ENCODE data around the gene HOXA2.

The HOXA2 gene

DNA sequence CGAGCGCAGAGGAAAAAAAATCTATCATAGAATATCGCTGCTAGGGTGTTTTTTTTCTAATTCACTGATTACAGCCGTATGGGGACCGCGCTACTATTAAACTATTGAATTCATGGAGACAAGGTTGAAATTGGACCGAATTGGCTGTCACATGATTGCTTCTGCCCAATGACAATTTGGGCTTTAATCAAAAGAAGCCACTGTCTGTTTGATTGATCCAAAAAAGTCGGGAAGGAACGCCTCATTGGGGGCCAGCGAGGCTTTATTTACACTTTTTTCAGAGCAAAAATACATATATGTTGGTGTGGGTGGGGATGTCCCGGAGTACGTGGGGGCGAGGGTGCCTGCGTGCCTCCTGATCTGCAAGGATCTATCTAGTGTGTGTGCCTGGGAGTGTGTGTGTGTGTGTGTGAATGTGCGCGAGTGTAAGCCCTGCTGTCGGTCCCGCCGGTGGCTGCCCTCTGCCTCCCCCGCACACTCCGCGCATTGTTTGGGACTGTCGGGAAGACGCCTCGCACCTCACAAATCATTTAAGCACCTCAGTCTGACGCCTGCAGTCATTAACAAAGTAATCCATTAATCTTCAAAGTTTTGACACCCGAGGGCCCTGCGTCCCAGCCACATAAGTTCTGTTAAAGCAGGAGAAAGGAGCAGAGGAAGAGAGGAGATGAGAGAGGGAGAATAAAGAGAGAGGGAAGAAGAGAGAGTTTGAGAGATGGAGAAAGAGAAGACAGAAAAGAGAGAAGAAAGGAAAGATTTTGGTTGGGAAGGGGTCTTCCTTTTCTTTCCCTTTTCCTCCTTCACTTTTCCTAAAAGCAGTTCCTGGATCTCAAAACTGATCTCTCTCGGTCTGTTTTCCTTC is at the start of gene HOXA2:
HOXA2 (minus strand) TSS at position 103 of the 862 bp plus-strand sequence. CDS start 183 bp downstream, outside the sequence.
- DNase-seq (ENCODE audit: low spot score in 2 of 2) (no peak), ATAC-seq (peak; percentile 37)
- Mint-ChIP-seq H3K36me3 (peaks cover 23% of the 10 kb centered on the region), H3K4me1 (peaks cover 46% of the 10 kb centered on the region), H3K4me3 (peak within 1 kb of the TSS; percentile 59), H3K9me3 (no peaks in the 10 kb centered on the region), H3K27ac (no peak within 1 kb of the TSS)

DNA sequence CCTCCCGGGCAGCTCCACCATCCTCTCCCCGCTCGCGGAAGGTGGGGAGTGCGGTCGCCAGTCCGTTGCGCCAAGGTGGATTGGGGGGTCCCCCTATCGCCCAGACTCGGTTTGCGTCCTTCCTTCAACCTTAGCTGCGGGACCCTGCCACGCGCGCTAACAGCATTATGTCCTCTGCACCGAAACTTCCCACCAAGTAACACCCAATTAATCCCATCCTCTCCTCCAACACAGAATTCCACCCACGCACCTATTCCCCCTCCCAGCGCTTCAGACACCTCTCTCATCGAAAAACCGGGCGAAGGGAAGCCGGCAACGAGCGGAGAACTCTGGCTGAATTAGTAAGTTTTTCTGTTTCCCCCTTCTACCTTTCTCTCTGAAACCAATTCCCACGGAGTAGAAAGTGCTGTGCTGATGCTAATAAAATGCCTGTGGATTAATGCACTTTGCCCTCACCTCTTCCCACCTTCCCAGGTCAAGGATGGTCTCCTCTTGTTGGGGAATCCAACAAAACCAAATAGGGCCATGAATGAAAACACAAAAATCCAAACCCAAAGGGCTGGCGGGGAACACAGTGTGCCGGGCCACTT is 49.0 kb upstream of the HOXA2 start:
- H3K9me3 Mint-ChIP-seq = no peaks in the 10 kb centered on the region
- DNase-seq (ENCODE audit: low spot score in 2 of 2) = no peak
- H3K4me1 Mint-ChIP-seq = peaks cover 51% of the 10 kb centered on the region
- H3K36me3 Mint-ChIP-seq = peaks cover 12% of the 10 kb centered on the region
- peak overlapping the region; percentile 77 for H3K4me3 Mint-ChIP-seq
- H3K27ac Mint-ChIP-seq = no peak overlapping the region
- ATAC-seq = no peak

DNA sequence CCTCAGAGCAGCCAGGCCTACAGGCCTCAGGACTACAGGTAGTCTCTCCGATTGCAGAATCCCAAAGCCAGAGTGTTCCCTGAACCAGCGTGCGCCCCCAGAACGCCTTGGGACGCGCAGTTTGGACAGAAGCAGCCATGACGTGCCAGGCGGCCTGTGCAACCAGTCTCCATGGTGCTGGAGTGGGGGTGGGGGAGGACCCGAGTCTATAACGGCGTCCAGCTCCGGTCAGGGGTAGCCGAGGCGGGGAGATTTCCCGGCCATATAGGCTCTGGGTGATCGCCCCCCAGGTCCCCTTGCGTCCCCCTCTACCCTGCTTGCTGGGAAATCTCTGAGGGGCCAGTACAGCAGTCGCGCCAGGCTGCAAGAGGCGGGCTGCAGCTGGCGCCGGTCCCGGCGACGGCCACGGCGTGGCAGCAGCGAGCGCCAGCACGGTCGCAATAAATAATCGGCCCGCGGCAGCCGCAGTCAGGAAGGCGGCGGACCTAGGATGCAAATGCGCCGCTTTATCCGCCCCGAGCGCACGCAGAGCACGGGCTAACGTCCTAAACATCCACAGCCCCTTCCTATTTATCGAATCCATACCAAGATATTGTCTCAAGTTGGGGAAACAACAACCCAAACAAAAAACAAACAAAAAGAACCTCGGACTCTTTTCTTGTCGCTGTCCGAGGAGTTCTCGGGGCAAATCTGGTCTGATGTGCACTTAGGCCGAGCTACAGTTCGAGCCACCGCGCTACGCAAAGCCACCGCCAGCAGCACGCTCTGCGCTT is 48.3 kb upstream of the HOXA2 start:
- Mint-ChIP-seq H3K4me1 (peaks cover 44% of the 10 kb centered on the region), H3K36me3 (peaks cover 6% of the 10 kb centered on the region), H3K27ac (no peak overlapping the region), H3K9me3 (no peaks in the 10 kb centered on the region), H3K4me3 (peak overlapping the region; percentile 77)
- peak; percentile 57 to 79 for DNase-seq (ENCODE audit: low spot score in 2 of 2)
- ATAC-seq = peak; percentile 88

DNA sequence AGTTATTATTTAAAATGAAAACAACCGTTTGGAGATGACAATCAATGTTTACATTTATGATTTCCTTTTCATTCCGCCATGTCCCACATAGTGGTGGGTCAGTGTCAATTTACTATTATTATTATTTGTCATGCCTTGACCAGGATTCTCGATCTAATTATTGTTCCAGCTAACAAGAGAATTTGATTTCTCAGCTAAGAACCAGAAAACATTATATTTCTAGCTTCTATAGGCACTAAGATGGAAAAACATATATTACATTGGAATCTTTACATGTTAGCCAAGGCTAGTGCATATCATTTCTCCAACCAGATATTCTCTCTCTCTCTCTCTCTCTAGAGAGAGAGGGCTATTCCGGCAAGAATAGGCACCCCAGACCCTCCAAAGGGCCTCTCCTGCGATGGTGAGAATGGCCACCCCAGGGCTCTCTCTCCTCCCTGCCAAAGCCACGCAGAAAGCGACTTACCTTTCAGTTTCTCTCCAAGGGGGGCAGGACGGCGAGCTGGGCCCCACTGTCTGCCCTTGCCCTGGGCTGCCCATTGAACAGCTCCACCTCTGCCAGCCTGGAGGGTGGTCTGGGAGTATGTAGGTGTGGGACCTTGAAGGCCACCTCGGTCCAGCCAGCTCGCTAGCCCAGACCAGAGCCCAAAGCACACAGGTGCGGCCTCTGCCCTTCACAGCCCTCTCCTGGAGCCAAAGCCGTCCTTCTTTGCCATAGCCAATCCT is 47.5 kb upstream of the HOXA2 start:
- H3K4me1 Mint-ChIP-seq = peaks cover 37% of the 10 kb centered on the region
- no peak for DNase-seq (ENCODE audit: low spot score in 2 of 2)
- no peak overlapping the region for H3K27ac Mint-ChIP-seq

DNA sequence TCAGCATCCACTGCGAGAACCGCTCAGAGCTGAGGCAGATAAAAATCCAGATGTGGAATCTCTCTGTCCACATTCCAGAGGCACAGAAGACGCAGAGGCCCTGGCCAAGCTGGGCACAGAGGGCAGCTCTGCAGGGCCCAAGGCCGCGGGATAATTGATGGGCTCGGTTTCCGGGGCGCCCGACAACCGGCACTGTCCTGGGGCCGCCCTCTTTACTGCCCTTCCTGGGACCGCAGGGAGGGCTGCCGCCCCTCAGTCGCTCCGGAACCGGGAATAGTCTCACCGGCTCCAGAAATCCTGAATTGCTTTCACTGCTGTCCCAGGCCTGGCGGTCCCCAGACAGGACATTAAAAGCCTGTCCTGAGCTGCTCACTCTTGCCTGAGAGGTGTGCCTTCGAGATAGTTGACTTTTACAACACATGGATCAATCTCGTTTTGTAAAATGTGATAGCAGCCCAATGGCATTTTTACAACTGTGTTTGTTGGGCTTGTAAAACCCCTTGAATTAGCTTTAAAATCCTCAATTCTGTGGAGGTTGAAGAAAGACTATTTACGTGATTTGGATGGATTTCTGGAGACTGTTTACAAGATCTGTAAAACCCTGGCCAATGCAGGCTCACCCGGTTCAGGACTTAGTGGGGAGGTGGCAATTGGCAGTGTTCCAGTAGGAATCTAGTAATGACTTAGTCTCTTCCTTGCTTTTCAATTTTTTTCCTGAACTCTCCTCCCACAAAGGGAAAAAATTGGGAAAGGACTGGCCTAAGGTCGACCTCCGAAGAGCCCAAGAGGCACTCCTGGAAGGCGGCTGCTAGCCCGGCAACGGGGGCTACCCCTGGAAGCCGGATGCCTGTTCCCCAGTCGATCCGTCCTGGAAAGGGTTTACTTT is 46.5 kb upstream of the HOXA2 start:
- no peak overlapping the region for H3K4me3 Mint-ChIP-seq
- ATAC-seq (no peak), DNase-seq (ENCODE audit: low spot score in 2 of 2) (no peak)
- H3K4me1 Mint-ChIP-seq = peaks cover 27% of the 10 kb centered on the region
- no peaks in the 10 kb centered on the region for H3K9me3 Mint-ChIP-seq
- no peaks in the 10 kb centered on the region for H3K36me3 Mint-ChIP-seq
- no peak overlapping the region for H3K27ac Mint-ChIP-seq

More for the DNA sequence above, 47.5 kb upstream of the HOXA2 start:
- Mint-ChIP-seq H3K9me3 (no peaks in the 10 kb centered on the region), H3K4me3 (peak overlapping the region; percentile 77), H3K36me3 (peaks cover 5% of the 10 kb centered on the region)
- no peak for ATAC-seq

DNA sequence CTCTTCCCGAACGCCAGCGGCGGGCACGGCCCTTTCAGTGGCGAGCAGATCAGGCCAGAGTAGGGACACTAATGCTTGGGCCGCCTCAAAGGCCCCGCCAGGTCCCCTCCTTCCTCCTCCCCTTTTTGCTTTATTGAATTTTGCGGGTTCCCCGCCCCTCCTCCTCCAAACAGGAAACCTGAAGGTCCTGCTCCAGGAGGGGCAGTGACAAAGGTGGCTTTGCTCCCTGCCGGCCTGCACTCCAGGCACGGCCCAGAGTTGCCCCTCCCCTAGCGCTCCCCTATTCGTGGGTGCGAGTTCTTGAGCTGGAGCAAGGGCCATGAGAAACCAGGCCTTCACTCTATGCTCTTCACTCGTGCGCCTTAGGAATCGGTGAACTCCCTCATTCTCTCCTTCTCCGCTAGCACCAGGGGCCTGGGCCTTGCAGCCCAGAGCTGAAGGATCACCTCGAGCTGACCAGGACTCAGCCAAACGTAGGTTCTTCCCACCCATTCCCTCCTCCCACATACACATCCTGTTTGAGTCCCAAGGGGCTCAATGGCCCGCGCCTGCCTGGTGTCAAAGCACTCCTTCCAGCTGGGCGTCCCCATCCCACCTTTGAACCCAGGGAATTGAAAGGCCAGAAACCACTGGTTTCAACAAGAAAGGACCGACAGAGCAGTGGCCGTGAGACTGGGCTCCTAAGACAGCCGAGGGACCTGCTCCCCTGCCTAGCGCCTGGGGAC is 45.7 kb upstream of the HOXA2 start:
- peaks cover 27% of the 10 kb centered on the region for H3K4me1 Mint-ChIP-seq
- no peak overlapping the region for H3K27ac Mint-ChIP-seq
- no peaks in the 10 kb centered on the region for H3K36me3 Mint-ChIP-seq
- no peak for ATAC-seq
- no peaks in the 10 kb centered on the region for H3K9me3 Mint-ChIP-seq
- DNase-seq (ENCODE audit: low spot score in 2 of 2) = no peak
- peak overlapping the region; percentile 46 for H3K4me3 Mint-ChIP-seq

DNA sequence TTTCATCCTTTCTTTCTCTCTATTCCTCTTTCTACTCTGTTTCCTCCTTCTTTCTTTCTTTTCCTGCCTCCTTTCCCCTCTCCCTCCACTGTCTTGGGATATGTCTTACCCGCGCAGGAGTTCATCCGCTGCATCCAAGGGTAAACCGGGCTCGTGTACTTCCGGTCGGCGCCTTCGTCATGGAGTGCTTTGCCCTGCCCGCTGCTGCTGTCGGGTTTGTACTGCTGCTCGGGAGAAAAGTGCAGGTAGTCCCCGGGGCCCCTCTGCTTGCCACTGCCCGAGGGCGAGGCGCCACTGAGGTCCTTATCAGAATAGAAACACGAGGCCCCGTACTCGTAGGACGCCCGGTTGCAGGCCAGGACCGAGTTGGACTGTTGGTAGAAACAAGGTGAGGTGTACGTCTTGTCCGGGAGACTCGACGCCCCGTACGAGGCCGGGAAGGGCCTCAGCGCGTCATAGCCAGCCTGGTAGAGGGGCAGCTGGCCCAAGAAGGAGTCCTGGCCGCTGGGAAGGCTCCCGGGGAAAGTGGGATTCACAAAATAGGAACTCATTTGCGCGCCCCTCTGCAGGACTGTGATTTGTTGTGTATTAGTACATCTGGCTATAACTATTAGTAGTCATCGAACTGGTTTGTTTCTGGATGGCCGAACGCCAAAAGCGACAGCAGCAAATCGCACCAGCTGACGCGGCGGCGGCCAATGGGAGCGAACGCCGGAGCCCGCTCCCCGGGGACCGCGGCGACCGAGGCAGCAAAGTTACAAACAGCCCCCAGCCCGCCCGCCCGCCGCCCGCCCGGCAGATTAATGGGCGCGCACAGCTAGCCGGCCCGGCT is 44.9 kb upstream of the HOXA2 start, which contains the start of gene HOXA6:
HOXA6 (minus strand) TSS at position 576 of the 832 bp plus-strand sequence; CDS start at position 551, 25 bp downstream.
- no peak for DNase-seq (ENCODE audit: low spot score in 2 of 2)
- Mint-ChIP-seq H3K4me1 (peaks cover 27% of the 10 kb centered on the region), H3K36me3 (no peaks in the 10 kb centered on the region), H3K4me3 (peak within 1 kb of the TSS; percentile 46), H3K27ac (no peak within 1 kb of the TSS), H3K9me3 (no peaks in the 10 kb centered on the region)
- no peak for ATAC-seq

DNA sequence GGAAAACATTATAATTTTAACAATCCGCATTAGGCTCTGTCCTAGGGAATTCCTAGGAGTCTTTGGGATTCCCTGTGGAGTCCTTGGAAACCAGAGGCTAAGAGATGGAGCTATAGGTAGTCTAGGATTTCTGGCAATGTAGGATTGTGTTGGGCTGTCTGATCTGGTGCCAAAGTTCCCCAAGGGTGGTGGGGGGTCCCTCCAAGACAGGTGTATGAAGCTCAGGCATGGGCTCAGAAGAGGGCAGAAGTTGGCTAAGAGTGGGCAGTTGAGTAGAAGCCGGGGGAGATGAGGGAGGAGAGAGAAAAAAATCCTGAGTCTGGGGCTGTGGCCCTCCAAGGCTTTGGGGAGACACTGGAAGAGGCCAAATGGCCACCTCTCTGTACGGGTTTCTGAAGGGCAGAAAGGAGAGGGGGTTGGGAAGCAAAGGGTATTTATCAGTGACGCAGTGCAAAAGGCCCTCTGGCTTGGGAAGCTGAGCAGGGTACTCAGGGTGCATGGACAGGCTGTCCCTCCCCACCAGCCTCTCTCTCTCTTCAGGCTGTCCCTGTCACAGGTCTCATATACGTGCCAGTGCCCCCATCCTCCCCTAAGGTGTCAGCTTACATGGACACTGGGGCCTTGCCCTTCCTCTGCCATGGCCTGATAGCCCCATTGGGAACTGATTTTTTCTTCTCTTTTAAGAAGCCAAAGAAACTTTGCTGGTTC is 44.2 kb upstream of the HOXA2 start:
- DNase-seq (ENCODE audit: low spot score in 2 of 2) (no peak), ATAC-seq (no peak)
- no peaks in the 10 kb centered on the region for H3K36me3 Mint-ChIP-seq
- H3K27ac Mint-ChIP-seq = no peak overlapping the region
- H3K4me1 Mint-ChIP-seq = peaks cover 21% of the 10 kb centered on the region
- H3K4me3 Mint-ChIP-seq = no peak overlapping the region
- no peaks in the 10 kb centered on the region for H3K9me3 Mint-ChIP-seq

DNA sequence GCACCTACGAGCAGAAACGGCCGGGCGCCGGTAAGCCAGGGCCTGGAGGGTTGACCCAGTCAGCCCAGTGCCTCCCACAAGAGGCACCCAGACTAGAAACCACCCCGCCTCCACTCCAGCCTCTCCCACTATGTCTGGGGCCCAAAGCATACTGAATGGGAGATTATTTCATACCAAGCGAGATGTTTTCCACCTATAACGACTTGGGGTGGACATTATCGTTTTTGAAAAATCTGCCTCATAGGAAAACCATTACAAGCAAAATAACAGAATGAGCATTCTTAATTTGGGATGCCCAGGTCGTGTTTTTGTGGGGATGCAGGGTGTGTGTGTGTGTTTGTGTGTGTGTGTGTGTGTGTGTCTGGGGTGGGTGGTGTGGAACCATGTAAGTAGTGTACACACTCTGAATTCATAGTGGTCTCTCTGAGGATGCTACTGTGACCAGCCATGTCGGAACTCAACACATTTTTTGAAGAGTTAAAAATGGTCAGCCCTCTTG is 43.5 kb upstream of the HOXA2 start:
- ATAC-seq (no peak), DNase-seq (ENCODE audit: low spot score in 2 of 2) (no peak)
- no peak overlapping the region for H3K27ac Mint-ChIP-seq
- no peaks in the 10 kb centered on the region for H3K36me3 Mint-ChIP-seq
- H3K4me1 Mint-ChIP-seq = peaks cover 14% of the 10 kb centered on the region
- no peaks in the 10 kb centered on the region for H3K9me3 Mint-ChIP-seq
- H3K4me3 Mint-ChIP-seq = no peak overlapping the region

DNA sequence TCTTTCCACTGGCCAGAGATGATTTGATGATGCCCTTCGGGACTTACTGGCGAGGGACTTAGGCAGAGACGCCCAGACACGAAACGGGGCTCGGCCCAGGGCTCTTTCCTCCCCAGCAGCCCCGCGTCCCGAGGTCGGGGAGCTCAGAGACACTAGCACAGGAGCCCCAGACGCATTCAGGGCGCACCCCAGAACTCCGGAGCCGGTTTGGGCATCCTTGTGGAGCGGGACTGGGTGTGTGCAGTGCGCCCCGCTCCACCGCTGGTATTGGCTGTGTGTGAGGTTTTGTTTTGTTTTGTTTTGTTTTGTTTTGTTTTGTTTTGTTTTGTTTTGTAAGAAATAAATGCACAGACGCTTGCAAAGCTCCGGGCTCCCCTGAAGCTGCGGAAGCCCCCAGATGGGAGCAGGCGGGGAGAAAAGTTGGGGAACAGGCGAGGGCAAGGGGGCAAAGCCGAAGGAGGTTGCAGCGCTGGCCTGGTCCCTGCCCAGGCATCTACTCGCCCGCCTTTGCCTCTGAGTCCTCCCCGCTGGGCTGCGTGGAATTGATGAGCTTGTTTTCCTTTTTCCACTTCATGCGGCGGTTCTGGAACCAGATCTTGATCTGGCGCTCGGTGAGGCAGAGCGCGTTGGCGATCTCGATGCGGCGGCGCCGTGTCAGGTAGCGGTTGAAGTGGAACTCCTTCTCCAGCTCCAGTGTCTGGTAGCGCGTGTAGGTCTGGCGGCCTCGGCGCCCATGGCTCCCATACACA is 42.9 kb upstream of the HOXA2 start:
- Mint-ChIP-seq H3K9me3 (no peaks in the 10 kb centered on the region), H3K4me1 (peaks cover 8% of the 10 kb centered on the region), H3K27ac (no peak overlapping the region), H3K4me3 (no peak overlapping the region), H3K36me3 (no peaks in the 10 kb centered on the region)
- ATAC-seq = no peak
- DNase-seq (ENCODE audit: low spot score in 2 of 2) = no peak

DNA sequence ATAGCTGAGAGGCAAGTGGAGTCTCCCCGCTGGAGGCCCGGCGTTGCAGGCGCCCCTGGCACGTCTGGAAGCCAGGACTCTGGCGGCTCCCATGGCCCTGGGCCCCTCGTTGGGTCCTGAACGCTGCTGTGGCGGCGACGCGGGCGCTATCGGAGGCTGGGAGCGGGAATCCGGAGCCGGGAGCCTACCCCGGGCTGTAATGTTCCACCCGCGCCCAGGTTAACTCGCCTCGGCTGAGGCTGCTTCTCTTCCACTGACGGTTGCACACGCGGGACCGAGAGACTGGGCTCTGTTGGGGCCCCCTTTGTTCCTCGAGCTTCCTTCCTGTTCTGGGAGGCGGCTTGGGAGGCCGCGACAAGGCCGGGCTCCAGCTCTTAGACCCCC is 42.3 kb upstream of the HOXA2 start:
- DNase-seq (ENCODE audit: low spot score in 2 of 2) = no peak
- H3K4me1 Mint-ChIP-seq = peaks cover 6% of the 10 kb centered on the region
- H3K36me3 Mint-ChIP-seq = no peaks in the 10 kb centered on the region

More for the DNA sequence above, 42.3 kb upstream of the HOXA2 start:
- H3K4me3 Mint-ChIP-seq = no peak overlapping the region
- ATAC-seq = no peak
- no peak overlapping the region for H3K27ac Mint-ChIP-seq
- H3K9me3 Mint-ChIP-seq = no peaks in the 10 kb centered on the region
